ENCODE results near the gene PCA3.

DNA sequence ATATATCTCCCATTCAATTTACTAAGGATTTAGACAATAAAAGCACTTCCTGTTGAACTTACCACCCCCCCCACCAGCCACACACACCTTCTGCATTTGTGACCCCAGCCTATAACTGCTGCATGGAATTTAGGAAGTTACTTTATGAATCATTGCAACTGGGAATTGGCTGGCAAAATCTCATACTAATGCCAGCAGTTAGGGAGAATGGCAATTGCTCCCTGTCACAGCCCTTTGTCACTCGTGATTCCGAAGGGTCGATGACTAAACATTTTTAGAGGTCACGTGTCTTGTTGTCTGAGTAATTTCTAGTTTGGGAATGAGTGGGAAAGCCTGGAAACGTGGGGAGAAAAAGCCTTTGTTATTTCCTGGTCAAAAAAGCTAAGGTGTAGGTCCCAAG lies 46.6 kb upstream of the PCA3 start:
- TF ChIP-seq, protein P1, sequence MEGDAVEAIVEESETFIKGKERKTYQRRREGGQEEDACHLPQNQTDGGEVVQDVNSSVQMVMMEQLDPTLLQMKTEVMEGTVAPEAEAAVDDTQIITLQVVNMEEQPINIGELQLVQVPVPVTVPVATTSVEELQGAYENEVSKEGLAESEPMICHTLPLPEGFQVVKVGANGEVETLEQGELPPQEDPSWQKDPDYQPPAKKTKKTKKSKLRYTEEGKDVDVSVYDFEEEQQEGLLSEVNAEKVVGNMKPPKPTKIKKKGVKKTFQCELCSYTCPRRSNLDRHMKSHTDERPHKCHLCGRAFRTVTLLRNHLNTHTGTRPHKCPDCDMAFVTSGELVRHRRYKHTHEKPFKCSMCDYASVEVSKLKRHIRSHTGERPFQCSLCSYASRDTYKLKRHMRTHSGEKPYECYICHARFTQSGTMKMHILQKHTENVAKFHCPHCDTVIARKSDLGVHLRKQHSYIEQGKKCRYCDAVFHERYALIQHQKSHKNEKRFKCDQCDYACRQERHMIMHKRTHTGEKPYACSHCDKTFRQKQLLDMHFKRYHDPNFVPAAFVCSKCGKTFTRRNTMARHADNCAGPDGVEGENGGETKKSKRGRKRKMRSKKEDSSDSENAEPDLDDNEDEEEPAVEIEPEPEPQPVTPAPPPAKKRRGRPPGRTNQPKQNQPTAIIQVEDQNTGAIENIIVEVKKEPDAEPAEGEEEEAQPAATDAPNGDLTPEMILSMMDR (IDR thresholded peaks at IDR 0.05; ENCODE audit: low read depth, low read length, missing input control): no peak
- TF ChIP-seq JUND (IDR thresholded peaks at IDR 0.05) (no peak), RAD21 (IDR thresholded peaks at IDR 0.05) (no peak), GABPA (IDR thresholded peaks at IDR 0.05 in 1 of 2, conservative IDR thresholded peaks at IDR 0.05 in 1 of 2) (no peak), SP1 (IDR thresholded peaks at IDR 0.05) (no peak), FOXA1 (IDR thresholded peaks at IDR 0.05) (no peak), TAF1 (conservative IDR thresholded peaks at IDR 0.05) (no peak), HNF4A (conservative IDR thresholded peaks at IDR 0.05) (no peak), EGR1 (IDR thresholded peaks at IDR 0.05; ENCODE audit: low read depth in 2 of 2) (no peak), RXRA (IDR thresholded peaks at IDR 0.05) (no peak)
- TF ChIP-seq, protein P2, sequence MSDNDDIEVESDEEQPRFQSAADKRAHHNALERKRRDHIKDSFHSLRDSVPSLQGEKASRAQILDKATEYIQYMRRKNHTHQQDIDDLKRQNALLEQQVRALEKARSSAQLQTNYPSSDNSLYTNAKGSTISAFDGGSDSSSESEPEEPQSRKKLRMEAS (IDR thresholded peaks at IDR 0.05): no peak
- TF ChIP-seq, protein P3, sequence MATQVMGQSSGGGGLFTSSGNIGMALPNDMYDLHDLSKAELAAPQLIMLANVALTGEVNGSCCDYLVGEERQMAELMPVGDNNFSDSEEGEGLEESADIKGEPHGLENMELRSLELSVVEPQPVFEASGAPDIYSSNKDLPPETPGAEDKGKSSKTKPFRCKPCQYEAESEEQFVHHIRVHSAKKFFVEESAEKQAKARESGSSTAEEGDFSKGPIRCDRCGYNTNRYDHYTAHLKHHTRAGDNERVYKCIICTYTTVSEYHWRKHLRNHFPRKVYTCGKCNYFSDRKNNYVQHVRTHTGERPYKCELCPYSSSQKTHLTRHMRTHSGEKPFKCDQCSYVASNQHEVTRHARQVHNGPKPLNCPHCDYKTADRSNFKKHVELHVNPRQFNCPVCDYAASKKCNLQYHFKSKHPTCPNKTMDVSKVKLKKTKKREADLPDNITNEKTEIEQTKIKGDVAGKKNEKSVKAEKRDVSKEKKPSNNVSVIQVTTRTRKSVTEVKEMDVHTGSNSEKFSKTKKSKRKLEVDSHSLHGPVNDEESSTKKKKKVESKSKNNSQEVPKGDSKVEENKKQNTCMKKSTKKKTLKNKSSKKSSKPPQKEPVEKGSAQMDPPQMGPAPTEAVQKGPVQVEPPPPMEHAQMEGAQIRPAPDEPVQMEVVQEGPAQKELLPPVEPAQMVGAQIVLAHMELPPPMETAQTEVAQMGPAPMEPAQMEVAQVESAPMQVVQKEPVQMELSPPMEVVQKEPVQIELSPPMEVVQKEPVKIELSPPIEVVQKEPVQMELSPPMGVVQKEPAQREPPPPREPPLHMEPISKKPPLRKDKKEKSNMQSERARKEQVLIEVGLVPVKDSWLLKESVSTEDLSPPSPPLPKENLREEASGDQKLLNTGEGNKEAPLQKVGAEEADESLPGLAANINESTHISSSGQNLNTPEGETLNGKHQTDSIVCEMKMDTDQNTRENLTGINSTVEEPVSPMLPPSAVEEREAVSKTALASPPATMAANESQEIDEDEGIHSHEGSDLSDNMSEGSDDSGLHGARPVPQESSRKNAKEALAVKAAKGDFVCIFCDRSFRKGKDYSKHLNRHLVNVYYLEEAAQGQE (IDR thresholded peaks at IDR 0.05): no peak
- TF ChIP-seq, protein P4, sequence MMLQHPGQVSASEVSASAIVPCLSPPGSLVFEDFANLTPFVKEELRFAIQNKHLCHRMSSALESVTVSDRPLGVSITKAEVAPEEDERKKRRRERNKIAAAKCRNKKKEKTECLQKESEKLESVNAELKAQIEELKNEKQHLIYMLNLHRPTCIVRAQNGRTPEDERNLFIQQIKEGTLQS (IDR thresholded peaks at IDR 0.05): no peak
- TF ChIP-seq, protein P5, sequence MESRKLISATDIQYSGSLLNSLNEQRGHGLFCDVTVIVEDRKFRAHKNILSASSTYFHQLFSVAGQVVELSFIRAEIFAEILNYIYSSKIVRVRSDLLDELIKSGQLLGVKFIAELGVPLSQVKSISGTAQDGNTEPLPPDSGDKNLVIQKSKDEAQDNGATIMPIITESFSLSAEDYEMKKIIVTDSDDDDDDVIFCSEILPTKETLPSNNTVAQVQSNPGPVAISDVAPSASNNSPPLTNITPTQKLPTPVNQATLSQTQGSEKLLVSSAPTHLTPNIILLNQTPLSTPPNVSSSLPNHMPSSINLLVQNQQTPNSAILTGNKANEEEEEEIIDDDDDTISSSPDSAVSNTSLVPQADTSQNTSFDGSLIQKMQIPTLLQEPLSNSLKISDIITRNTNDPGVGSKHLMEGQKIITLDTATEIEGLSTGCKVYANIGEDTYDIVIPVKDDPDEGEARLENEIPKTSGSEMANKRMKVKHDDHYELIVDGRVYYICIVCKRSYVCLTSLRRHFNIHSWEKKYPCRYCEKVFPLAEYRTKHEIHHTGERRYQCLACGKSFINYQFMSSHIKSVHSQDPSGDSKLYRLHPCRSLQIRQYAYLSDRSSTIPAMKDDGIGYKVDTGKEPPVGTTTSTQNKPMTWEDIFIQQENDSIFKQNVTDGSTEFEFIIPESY (IDR thresholded peaks at IDR 0.05): no peak

All from liver (tissue), 3 donors.